Measurements from ENCODE around the gene OSGEP. TPM values are rescaled to one million over a fixed set of nuclear protein-coding genes. Genes with fewer than 3 reads are reported as not detected.

The OSGEP gene
- total and polyA plus RNA-seq, 2 of the 13 experiments (the other 11 are each of a cell fraction or from before 2014, with no cell fraction given), result 39.7 to 41.1 TPM

DNA sequence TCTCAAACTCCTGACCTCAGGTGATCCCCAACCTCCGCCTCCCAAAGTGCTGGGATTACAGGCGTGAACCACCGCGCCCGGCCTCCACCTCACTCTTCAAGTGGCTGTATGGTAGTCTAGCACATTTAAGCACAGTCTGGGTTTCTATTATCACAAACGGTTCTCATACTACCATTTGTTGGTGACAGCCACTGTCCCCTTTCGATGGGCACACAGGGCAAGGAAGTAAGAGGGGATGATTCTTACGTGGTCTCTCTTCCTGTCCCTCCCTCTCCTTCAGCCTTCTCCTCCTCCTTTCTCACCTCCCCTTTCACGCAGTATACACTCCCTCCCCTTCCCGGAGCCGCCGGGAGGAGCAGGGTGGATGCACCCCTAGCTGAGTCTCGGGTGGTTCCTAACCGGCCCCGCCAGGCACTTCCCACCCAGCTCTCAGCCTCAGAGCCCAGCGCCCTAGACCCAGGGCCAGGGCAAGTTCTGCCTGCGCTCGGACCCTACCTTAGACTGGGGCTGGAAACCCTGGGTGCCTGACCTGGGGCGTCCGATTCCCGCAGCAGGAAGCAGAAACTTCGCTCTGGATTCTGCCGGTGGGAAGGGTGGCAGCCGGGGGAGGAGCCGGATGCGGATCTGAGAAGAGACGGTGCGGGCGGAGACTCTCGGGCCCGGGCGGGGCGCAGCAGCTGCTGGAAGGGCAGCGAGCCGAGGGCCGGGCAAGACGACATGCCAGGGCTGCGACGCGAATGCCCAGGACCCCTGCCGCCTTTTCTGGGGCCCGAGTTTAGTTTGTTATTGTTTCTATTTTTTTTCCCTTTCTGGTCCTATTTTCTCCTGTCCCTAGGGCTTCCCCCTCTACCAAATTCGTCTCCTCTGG lies 41.5 kb downstream of the OSGEP start, which contains the start of gene TEP1 (continued):
- TF ChIP-seq, protein P1, sequence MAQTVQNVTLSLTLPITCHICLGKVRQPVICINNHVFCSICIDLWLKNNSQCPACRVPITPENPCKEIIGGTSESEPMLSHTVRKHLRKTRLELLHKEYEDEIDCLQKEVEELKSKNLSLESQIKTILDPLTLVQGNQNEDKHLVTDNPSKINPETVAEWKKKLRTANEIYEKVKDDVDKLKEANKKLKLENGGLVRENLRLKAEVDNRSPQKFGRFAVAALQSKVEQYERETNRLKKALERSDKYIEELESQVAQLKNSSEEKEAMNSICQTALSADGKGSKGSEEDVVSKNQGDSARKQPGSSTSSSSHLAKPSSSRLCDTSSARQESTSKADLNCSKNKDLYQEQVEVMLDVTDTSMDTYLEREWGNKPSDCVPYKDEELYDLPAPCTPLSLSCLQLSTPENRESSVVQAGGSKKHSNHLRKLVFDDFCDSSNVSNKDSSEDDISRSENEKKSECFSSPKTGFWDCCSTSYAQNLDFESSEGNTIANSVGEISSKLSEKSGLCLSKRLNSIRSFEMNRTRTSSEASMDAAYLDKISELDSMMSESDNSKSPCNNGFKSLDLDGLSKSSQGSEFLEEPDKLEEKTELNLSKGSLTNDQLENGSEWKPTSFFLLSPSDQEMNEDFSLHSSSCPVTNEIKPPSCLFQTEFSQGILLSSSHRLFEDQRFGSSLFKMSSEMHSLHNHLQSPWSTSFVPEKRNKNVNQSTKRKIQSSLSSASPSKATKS (CRISPR knock-in tag; IDR thresholded peaks at IDR 0.05), result peak; percentile 18; the same call in 1 of the 2 replicates
- no peak for TF ChIP-seq DNMT1 (CRISPR knock-in tag; IDR thresholded peaks at IDR 0.05)
- TF ChIP-seq CREB1 (IDR thresholded peaks at IDR 0.05), result no peak
- no peak for TF ChIP-seq CREB1 (CRISPR knock-in tag; IDR thresholded peaks at IDR 0.05)
- TF ChIP-seq, protein P2, sequence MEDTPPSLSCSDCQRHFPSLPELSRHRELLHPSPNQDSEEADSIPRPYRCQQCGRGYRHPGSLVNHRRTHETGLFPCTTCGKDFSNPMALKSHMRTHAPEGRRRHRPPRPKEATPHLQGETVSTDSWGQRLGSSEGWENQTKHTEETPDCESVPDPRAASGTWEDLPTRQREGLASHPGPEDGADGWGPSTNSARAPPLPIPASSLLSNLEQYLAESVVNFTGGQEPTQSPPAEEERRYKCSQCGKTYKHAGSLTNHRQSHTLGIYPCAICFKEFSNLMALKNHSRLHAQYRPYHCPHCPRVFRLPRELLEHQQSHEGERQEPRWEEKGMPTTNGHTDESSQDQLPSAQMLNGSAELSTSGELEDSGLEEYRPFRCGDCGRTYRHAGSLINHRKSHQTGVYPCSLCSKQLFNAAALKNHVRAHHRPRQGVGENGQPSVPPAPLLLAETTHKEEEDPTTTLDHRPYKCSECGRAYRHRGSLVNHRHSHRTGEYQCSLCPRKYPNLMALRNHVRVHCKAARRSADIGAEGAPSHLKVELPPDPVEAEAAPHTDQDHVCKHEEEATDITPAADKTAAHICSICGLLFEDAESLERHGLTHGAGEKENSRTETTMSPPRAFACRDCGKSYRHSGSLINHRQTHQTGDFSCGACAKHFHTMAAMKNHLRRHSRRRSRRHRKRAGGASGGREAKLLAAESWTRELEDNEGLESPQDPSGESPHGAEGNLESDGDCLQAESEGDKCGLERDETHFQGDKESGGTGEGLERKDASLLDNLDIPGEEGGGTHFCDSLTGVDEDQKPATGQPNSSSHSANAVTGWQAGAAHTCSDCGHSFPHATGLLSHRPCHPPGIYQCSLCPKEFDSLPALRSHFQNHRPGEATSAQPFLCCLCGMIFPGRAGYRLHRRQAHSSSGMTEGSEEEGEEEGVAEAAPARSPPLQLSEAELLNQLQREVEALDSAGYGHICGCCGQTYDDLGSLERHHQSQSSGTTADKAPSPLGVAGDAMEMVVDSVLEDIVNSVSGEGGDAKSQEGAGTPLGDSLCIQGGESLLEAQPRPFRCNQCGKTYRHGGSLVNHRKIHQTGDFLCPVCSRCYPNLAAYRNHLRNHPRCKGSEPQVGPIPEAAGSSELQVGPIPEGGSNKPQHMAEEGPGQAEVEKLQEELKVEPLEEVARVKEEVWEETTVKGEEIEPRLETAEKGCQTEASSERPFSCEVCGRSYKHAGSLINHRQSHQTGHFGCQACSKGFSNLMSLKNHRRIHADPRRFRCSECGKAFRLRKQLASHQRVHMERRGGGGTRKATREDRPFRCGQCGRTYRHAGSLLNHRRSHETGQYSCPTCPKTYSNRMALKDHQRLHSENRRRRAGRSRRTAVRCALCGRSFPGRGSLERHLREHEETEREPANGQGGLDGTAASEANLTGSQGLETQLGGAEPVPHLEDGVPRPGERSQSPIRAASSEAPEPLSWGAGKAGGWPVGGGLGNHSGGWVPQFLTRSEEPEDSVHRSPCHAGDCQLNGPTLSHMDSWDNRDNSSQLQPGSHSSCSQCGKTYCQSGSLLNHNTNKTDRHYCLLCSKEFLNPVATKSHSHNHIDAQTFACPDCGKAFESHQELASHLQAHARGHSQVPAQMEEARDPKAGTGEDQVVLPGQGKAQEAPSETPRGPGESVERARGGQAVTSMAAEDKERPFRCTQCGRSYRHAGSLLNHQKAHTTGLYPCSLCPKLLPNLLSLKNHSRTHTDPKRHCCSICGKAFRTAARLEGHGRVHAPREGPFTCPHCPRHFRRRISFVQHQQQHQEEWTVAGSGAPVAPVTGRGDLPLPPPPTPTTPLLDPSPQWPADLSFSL (CRISPR knock-in tag; IDR thresholded peaks at IDR 0.05), result 0 out of 2 replicates have a peak, but pooled peaks have one; percentile 32
- TF ChIP-seq, protein P3, sequence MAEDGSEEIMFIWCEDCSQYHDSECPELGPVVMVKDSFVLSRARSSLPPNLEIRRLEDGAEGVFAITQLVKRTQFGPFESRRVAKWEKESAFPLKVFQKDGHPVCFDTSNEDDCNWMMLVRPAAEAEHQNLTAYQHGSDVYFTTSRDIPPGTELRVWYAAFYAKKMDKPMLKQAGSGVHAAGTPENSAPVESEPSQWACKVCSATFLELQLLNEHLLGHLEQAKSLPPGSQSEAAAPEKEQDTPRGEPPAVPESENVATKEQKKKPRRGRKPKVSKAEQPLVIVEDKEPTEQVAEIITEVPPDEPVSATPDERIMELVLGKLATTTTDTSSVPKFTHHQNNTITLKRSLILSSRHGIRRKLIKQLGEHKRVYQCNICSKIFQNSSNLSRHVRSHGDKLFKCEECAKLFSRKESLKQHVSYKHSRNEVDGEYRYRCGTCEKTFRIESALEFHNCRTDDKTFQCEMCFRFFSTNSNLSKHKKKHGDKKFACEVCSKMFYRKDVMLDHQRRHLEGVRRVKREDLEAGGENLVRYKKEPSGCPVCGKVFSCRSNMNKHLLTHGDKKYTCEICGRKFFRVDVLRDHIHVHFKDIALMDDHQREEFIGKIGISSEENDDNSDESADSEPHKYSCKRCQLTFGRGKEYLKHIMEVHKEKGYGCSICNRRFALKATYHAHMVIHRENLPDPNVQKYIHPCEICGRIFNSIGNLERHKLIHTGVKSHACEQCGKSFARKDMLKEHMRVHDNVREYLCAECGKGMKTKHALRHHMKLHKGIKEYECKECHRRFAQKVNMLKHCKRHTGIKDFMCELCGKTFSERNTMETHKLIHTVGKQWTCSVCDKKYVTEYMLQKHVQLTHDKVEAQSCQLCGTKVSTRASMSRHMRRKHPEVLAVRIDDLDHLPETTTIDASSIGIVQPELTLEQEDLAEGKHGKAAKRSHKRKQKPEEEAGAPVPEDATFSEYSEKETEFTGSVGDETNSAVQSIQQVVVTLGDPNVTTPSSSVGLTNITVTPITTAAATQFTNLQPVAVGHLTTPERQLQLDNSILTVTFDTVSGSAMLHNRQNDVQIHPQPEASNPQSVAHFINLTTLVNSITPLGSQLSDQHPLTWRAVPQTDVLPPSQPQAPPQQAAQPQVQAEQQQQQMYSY (CRISPR knock-in tag; IDR thresholded peaks at IDR 0.05), result peak; percentile 84
- TF ChIP-seq, protein P4, sequence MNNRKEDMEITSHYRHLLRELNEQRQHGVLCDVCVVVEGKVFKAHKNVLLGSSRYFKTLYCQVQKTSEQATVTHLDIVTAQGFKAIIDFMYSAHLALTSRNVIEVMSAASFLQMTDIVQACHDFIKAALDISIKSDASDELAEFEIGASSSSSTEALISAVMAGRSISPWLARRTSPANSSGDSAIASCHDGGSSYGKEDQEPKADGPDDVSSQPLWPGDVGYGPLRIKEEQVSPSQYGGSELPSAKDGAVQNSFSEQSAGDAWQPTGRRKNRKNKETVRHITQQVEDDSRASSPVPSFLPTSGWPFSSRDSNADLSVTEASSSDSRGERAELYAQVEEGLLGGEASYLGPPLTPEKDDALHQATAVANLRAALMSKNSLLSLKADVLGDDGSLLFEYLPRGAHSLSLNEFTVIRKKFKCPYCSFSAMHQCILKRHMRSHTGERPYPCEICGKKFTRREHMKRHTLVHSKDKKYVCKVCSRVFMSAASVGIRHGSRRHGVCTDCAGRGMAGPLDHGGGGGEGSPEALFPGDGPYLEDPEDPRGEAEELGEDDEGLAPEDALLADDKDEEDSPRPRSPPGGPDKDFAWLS (CRISPR knock-in tag; IDR thresholded peaks at IDR 0.05; ENCODE audit: borderline replicate concordance), result peak; percentile 80; the same call in 1 of the 2 replicates
- TF ChIP-seq, protein P5, sequence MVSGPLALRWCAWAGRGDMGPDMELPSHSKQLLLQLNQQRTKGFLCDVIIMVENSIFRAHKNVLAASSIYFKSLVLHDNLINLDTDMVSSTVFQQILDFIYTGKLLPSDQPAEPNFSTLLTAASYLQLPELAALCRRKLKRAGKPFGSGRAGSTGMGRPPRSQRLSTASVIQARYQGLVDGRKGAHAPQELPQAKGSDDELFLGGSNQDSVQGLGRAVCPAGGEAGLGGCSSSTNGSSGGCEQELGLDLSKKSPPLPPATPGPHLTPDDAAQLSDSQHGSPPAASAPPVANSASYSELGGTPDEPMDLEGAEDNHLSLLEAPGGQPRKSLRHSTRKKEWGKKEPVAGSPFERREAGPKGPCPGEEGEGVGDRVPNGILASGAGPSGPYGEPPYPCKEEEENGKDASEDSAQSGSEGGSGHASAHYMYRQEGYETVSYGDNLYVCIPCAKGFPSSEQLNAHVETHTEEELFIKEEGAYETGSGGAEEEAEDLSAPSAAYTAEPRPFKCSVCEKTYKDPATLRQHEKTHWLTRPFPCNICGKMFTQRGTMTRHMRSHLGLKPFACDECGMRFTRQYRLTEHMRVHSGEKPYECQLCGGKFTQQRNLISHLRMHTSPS (CRISPR knock-in tag; IDR thresholded peaks at IDR 0.05; ENCODE audit: low read depth), result peak; percentile 70
- TF ChIP-seq SNAI1 (CRISPR knock-in tag; IDR thresholded peaks at IDR 0.05; ENCODE audit: borderline replicate concordance), result no peak
- TF ChIP-seq NFE2L1 (CRISPR knock-in tag; IDR thresholded peaks at IDR 0.05; ENCODE audit: borderline replicate concordance), result no peak
- TF ChIP-seq ZBTB42 (CRISPR knock-in tag; IDR thresholded peaks at IDR 0.05), result no peak
